NCI-H1105 treated with DMSO at 0.1 percent for 48 hours (cell line): Measurements from ENCODE around the gene RRBP1.

Experiments
- DNase-seq: peaks from one replicate; lab custom pipeline; 2025; lab: John Stamatoyannopoulos, UW

Gene RRBP1

GRCh38 chr20:17621229-17621968 is 60.6 kb downstream of the RRBP1 start:
- no peak for DNase-seq

DNA sequence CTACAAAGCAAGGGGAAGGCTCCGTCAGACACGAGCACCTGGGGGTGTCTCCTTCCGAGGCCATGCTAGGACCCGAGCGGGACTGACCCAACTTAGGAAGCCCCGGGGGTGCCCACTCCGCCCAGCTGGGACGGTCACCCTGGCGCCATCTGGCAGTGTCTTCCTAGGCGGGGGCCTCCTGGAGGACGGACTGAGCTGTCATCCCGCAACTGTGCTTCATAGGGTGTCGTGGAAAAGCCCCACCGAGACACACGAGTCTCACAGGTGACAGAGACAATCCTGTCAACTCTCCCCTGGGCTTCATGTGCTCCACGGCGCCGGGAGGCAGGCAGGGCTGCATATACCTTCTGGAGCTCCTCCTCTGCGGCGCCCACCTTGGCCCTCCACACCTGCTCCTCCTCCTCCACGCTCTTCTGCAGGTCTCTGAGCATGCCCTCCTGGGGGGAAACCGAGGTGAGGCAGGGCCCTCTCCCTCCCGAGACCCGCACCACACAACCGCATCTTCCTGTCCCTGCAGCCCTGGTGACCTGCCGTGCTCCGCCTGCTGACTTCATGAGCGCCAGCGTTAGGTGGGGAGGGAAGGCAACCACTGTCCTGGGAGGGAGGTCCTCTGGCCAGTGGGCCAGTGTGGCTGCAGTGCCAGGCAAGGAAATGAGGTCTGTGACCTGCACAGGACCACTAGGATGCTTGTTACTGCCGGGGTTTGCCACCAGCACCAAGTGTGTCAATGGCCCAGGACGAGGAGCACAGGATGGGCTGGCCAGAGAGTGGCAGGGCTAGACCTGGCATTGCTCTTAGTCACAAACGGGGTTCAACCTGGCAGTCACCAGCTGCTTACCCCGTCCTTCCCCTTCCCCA is 61.4 kb downstream of the RRBP1 start:
- no peak for DNase-seq

DNA sequence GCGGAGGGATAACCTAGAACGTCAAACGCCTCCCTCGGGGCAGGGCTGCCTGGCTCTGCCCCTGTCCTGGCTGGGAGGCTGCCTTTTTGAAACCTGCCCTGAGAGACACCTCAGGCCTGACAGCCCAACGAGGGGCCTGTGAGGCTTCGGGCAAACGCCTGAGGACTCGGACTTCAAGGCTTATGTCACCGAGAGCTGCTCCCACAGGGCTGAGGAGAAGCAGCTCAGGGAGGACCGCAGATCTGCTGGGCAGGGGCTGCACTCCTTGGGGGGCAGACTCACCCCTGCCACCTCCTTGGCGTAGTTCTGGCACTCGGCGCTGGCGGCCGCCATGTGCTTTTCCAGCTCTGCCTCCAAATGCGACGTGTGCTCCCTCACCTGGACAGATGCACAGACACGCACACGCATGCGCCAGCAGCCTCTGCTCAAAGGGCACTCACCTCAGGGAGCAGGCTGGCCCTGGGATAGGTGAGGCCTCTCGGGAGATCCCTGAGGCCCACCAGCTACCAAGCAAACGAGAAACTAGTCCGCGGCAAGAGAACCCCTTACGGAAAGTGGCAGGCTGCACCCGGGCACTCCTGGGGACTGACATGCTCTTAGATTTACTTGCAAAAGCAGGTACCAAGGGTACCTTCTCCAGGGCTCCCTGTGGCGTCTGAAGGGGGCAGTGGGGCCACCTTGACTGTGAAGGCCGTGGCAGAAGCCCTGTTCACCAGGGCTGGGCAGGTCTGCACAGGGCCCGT is 62.5 kb downstream of the RRBP1 start:
- no peak for DNase-seq

GRCh38 chr20:17618673-17619013 is 63.4 kb downstream of the RRBP1 start:
- DNase-seq: no peak

GRCh38 chr20:17617868-17618672 is 64.0 kb downstream of the RRBP1 start:
- peak; percentile 81 for DNase-seq

- DNase-seq: peak; percentile 75
Observed at GRCh38 chr20:17617212-17617867, 64.7 kb downstream of the RRBP1 start.

DNA sequence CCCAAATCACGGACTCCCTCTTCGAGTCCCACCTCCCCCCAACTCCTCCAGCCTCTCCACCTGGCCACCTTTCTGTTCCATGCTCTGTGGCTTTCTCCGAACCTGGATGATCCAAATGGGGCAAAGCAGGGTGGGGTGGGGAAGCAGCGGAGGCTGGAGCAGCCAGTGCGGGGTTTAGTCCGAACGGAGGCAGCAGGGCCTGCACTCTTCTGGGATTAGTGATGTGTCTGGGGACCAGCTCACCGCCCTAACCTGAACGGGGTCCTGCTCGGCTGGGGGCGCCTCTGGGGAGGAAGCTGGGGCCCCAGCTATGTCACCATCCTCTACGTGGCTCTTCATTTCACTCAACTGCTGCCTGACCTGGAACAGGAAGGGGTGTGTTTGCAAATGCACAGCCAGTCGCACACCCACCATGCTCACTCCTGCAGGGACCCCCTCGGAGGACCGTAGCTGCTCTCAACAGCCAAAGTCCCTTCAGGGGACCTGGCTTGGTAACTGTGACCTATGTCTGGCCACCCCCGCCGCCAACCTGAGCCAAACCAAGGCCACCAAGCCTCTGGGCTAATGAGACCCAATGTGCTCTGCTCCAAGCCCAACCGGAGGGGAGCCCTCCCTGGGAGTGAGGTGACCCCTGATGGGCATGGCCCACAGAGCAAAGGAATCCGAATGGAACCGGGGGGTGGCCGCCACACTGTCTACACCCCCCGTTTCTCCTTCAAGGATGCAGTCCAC is 65.4 kb downstream of the RRBP1 start:
- no peak for DNase-seq

GRCh38 chr20:17615645-17616479 is 66.2 kb downstream of the RRBP1 start:
- no peak for DNase-seq

DNA sequence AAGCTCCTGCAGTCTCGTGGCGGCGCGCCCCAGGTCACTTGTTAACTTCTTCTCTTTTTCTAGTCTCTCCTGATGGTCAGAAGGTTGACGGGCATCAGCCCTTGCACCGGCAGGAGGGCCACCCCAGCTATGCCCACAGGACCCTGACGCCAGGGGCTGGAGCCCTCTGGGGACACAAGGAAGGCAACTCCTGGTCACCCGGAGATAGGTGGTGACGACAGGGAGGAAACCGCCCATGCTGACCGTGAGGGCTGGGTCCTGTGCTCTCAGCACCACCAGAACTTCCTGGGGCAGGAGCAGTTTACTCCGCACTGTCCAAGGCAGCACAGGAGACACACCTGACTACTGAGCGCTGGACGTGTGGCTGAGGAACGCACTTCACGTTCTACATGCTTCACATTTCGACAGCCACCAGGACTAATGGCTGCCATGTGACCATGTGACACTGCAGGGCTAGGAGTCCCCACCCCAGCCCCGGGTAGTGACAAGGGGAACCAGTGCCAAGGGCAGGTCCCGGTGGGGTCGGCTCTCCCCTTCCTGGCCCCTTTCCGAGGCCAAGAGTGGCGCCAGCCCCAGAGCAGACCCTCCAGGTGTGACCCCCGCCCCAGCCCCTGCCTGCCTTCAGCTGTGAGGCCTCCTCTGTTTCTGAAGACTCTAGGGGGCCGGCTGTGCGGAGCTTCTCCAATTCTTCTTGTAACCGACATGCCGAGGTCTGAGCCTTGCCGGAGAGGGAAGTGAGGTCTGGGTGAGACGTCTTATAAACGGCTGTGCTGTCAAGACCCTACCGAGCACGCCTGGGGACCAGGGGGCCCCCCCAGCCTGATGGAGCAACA is 67.0 kb downstream of the RRBP1 start:
- no peak for DNase-seq

- DNase-seq: no peak
Observed at GRCh38 chr20:17614176-17614811, 67.7 kb downstream of the RRBP1 start.

DNA sequence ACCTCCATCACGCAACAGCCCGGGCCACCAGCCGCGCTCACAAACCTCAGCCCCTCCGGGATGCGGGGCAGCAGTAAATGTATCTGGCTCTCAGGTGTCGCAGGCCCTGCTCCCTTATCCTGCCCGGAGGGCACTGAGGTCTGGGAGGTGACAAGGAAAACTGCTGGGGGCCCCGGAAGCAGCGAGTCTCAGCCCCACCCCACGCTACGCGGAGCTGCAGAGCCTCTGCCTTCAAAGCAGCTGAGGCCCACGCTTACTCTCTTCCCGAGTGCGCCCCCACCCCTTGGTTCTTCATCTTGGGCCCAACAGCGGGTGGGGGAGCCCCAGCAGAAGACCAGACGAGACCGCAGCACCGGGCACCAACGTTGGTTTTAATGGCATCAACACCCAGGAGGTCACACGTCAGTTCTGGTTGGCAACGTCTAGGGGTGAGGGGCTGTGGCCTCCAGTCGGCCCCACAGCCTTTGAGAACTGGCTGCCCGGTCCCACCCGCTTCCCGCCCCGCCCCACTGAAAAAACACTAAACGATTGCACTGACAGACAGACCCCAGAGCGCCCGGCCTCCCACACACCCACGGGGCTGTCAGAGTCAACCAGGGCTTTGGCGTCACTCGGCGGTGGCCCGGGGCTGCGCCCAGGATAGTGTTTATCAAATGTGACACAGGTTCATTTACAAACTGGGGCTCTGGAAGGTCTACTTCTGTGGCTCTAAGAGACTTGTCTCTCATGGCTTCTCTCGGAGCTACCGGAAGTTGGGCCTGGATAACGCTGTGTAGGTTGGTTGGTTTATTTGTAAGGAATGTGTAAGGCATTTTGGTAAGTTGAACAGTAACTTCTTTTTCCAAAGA is 68.5 kb downstream of the RRBP1 start:
- no peak for DNase-seq

GRCh38 chr20:17612992-17613327 is 69.1 kb downstream of the RRBP1 start:
- no peak for DNase-seq

- DNase-seq: no peak
Observed at GRCh38 chr20:17612287-17612991, 69.6 kb downstream of the RRBP1 start.

GRCh38 chr20:17611540-17612286 is 70.3 kb downstream of the RRBP1 start:
- no peak for DNase-seq

DNA sequence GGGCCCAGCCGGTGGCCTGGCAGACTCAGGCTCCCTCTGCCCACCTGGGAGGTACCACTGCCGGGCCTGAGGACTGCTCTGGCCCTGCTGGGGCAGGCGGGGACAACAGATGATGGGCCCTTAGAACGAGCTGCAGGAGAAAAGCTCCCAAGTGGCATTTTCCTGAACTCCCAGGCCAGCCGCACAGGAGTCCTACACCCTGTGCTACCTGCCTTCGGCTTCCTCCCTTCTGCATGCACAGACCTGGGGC is 70.8 kb downstream of the RRBP1 start:
- no peak for DNase-seq

- DNase-seq: no peak
Observed at GRCh38 chr20:17610566-17611289, 71.3 kb downstream of the RRBP1 start.
